A549 treated with AZD2906 at 1 μM for 4 hours (cell line): ENCODE measurements around the gene CACNG3. TPM values are rescaled to one million over a fixed set of nuclear protein-coding genes. Genes with fewer than 3 reads are reported as not detected.

Experiments used
- total RNA-seq: library from RNA; stranded (reverse); fragments of 200-300 nt; extraction: Qiagen RNA extraction; gene quantifications from 5 replicates; pipeline ENCODE4 v1.2.3, GENCODE V29; 2022

Gene CACNG3
- total RNA-seq, result not detected in 5 replicates

GRCh38 chr16:24255456-24256371 is at the start of gene CACNG3:
Gene CACNG3, plus strand, starts transcription at chr16:24256335. Its CDS starts 420 bp downstream, at chr16:24256755.

